DMS79 (cell line): Measurements from ENCODE around the gene PCGF1.
"Not testable (repeated sequence)": the region's sequence is repeated elsewhere in the genome, so short reads cannot be mapped to it uniquely, and the experiment has no call there.

ENCODE experiments used
- DNase-seq: peaks from one replicate; lab custom pipeline; 2025; lab: John Stamatoyannopoulos, UW

The PCGF1 gene

GRCh38 chr2:74499267-74499939, 8.1 kb downstream of the PCGF1 start, which contains the start of gene LBX2:
TSS of gene LBX2 (minus strand) at chr2:74499603. CDS start at chr2:74499537, 66 bp downstream.
- DNase-seq = no peak

- peak; percentile 63 for DNase-seq
Measured at GRCh38 chr2:74498500-74499266, 8.8 kb downstream of the PCGF1 start.

- peak; percentile 38 for DNase-seq
Measured at GRCh38 chr2:74497777-74498499, 9.6 kb downstream of the PCGF1 start.

- DNase-seq = no peak
Measured at GRCh38 chr2:74496997-74497776, 10.3 kb downstream of the PCGF1 start.

- no peak for DNase-seq
Measured at GRCh38 chr2:74495440-74495839, 12.1 kb downstream of the PCGF1 start.

- no peak for DNase-seq
Measured at GRCh38 chr2:74493546-74493945, 13.9 kb downstream of the PCGF1 start.

- no peak for DNase-seq
Measured at GRCh38 chr2:74491648-74492544, 15.6 kb downstream of the PCGF1 start.

GRCh38 chr2:74489906-74490305, 17.6 kb downstream of the PCGF1 start:
- no peak for DNase-seq

- DNase-seq = no peak
Measured at GRCh38 chr2:74488643-74489481, 18.6 kb downstream of the PCGF1 start.

- no peak for DNase-seq
Measured at GRCh38 chr2:74486141-74486540, 21.4 kb downstream of the PCGF1 start.

GRCh38 chr2:74483675-74484164, 23.8 kb downstream of the PCGF1 start:
- not testable (repeated sequence) for DNase-seq

- peak; percentile 92 for DNase-seq
Measured at GRCh38 chr2:74482801-74483674, 24.5 kb downstream of the PCGF1 start, which contains the start of the genes CCDC142 and TTC31. TSS of gene CCDC142 (minus strand) at chr2:74482998. CDS start at chr2:74482837, 161 bp downstream. TSS of gene TTC31 (plus strand) at chr2:74483081. CDS start at chr2:74483096, 15 bp downstream.

- no peak for DNase-seq
Measured at GRCh38 chr2:74481961-74482800, 25.3 kb downstream of the PCGF1 start.

GRCh38 chr2:74481431-74481830, 26.1 kb downstream of the PCGF1 start:
- no peak for DNase-seq

GRCh38 chr2:74474899-74475298, 32.6 kb downstream of the PCGF1 start:
- DNase-seq = no peak

GRCh38 chr2:74474481-74474880, 33.0 kb downstream of the PCGF1 start:
- no peak for DNase-seq

GRCh38 chr2:74472945-74473258, 34.6 kb downstream of the PCGF1 start:
- DNase-seq = no peak
